Measurements from ENCODE around the gene AKR1B1. TPM values are rescaled to one million over a fixed set of nuclear protein-coding genes. Genes with fewer than 3 reads are reported as not detected.

Gene AKR1B1
- total and polyA plus RNA-seq, 2 of the 13 experiments (the other 11 are each of a cell fraction or from before 2014, with no cell fraction given), result 89.9 to 133 TPM

DNA sequence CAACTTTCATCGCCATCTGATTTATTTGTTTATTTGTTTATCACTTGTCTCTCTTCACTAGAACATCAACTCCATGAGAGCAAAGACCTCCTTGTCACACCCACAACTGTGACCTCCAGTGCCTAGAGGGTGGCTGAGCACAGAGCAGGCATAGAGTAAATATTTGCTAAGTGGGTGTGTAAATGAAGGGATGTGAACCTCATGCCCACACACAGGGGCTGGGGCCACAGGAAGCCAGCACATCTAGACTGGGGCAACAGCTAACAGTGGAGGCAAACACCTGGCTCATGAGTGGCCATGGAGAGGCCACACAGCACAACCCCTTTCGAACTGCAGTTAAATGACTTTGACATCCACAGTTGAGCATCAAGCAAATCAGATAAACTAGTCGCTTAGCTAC lies 39.8 kb downstream of the AKR1B1 start (continued):
- TF ChIP-seq, protein P1, sequence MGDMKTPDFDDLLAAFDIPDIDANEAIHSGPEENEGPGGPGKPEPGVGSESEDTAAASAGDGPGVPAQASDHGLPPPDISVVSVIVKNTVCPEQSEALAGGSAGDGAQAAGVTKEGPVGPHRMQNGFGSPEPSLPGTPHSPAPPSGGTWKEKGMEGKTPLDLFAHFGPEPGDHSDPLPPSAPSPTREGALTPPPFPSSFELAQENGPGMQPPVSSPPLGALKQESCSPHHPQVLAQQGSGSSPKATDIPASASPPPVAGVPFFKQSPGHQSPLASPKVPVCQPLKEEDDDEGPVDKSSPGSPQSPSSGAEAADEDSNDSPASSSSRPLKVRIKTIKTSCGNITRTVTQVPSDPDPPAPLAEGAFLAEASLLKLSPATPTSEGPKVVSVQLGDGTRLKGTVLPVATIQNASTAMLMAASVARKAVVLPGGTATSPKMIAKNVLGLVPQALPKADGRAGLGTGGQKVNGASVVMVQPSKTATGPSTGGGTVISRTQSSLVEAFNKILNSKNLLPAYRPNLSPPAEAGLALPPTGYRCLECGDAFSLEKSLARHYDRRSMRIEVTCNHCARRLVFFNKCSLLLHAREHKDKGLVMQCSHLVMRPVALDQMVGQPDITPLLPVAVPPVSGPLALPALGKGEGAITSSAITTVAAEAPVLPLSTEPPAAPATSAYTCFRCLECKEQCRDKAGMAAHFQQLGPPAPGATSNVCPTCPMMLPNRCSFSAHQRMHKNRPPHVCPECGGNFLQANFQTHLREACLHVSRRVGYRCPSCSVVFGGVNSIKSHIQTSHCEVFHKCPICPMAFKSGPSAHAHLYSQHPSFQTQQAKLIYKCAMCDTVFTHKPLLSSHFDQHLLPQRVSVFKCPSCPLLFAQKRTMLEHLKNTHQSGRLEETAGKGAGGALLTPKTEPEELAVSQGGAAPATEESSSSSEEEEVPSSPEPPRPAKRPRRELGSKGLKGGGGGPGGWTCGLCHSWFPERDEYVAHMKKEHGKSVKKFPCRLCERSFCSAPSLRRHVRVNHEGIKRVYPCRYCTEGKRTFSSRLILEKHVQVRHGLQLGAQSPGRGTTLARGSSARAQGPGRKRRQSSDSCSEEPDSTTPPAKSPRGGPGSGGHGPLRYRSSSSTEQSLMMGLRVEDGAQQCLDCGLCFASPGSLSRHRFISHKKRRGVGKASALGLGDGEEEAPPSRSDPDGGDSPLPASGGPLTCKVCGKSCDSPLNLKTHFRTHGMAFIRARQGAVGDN (CRISPR knock-in tag; IDR thresholded peaks at IDR 0.05), result no peak; the same call in 1 of the 2 replicates
- TF ChIP-seq STAT5B (CRISPR knock-in tag; IDR thresholded peaks at IDR 0.05) (no peak), TEAD3 (CRISPR knock-in tag; optimal IDR thresholded peaks at IDR 0.05; ENCODE audit: borderline replicate concordance) (no peak), SP1 (IDR thresholded peaks at IDR 0.05) (no peak), SP1 (CRISPR knock-in tag; IDR thresholded peaks at IDR 0.05) (no peak), NFATC3 (CRISPR knock-in tag; IDR thresholded peaks at IDR 0.05) (no peak), ZNF263 (CRISPR knock-in tag; IDR thresholded peaks at IDR 0.05) (no peak), ZNF296 (CRISPR knock-in tag; conservative IDR thresholded peaks at IDR 0.05) (no peak), MAF1 (CRISPR knock-in tag; IDR thresholded peaks at IDR 0.05; ENCODE audit: borderline replicate concordance) (no peak), FOXP1 (IDR thresholded peaks at IDR 0.05) (no peak), FOXP1 (CRISPR knock-in tag; IDR thresholded peaks at IDR 0.05) (peak; percentile 86), RARG (CRISPR knock-in tag; IDR thresholded peaks at IDR 0.05; ENCODE audit: low read depth) (no peak), ZNF3 (CRISPR knock-in tag; IDR thresholded peaks at IDR 0.05) (no peak), THAP7 (CRISPR knock-in tag; IDR thresholded peaks at IDR 0.05) (no peak), ZNF24 (IDR thresholded peaks at IDR 0.05) (no peak), ZNF354B (CRISPR knock-in tag; IDR thresholded peaks at IDR 0.05) (no peak), PITX1 (CRISPR knock-in tag; IDR thresholded peaks at IDR 0.05) (no peak), ZNF543 (CRISPR knock-in tag; IDR thresholded peaks at IDR 0.05) (no peak), NRL (CRISPR knock-in tag; IDR thresholded peaks at IDR 0.05; ENCODE audit: borderline replicate concordance) (no peak), MTERF4 (CRISPR knock-in tag; IDR thresholded peaks at IDR 0.05) (no peak), RFX3 (CRISPR knock-in tag; IDR thresholded peaks at IDR 0.05) (no peak), SMC3 (IDR thresholded peaks at IDR 0.05; ENCODE audit: low read length) (no peak), NFE2 (CRISPR knock-in tag; IDR thresholded peaks at IDR 0.05) (no peak), ZNF253 (CRISPR knock-in tag; IDR thresholded peaks at IDR 0.05; ENCODE audit: borderline replicate concordance) (no peak)
- TF ChIP-seq, protein P2, sequence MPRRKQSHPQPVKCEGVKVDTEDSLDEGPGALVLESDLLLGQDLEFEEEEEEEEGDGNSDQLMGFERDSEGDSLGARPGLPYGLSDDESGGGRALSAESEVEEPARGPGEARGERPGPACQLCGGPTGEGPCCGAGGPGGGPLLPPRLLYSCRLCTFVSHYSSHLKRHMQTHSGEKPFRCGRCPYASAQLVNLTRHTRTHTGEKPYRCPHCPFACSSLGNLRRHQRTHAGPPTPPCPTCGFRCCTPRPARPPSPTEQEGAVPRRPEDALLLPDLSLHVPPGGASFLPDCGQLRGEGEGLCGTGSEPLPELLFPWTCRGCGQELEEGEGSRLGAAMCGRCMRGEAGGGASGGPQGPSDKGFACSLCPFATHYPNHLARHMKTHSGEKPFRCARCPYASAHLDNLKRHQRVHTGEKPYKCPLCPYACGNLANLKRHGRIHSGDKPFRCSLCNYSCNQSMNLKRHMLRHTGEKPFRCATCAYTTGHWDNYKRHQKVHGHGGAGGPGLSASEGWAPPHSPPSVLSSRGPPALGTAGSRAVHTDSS (CRISPR knock-in tag; conservative IDR thresholded peaks at IDR 0.05), result no peak
- TF ChIP-seq, protein P3, sequence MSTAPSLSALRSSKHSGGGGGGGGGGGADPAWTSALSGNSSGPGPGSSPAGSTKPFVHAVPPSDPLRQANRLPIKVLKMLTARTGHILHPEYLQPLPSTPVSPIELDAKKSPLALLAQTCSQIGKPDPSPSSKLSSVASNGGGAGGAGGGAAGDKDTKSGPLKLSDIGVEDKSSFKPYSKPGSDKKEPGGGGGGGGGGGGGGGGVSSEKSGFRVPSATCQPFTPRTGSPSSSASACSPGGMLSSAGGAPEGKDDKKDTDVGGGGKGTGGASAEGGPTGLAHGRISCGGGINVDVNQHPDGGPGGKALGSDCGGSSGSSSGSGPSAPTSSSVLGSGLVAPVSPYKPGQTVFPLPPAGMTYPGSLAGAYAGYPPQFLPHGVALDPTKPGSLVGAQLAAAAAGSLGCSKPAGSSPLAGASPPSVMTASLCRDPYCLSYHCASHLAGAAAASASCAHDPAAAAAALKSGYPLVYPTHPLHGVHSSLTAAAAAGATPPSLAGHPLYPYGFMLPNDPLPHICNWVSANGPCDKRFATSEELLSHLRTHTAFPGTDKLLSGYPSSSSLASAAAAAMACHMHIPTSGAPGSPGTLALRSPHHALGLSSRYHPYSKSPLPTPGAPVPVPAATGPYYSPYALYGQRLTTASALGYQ (CRISPR knock-in tag; IDR thresholded peaks at IDR 0.05), result no peak

Data from HepG2 (cell line).